Astrocyte (in vitro differentiated cells and primary cell): ENCODE results near the gene OLFML3. TPM values are rescaled to one million over a fixed set of nuclear protein-coding genes. Genes with fewer than 3 reads are reported as not detected.

Experiments used
- DNase-seq: peaks from one replicate; pipeline ENCODE4 v3.0.0-alpha.2; 2010; ENCODE audit warnings: low read depth
- FAIRE-seq: peaks from 2 replicates; lab custom pipeline; 2011; peaks lifted over from hg19 to GRCh38; lab: Jason Lieb, UNC
- H2AFZ ChIP-seq: 2 replicates; pipeline ENCODE4 v1.6.0; 2012; ENCODE audit warnings: low read depth, low read length, inconsistent platforms
- H3K27ac ChIP-seq: 2 replicates; pipeline ENCODE4 v1.5.1; 2011; ENCODE audit warnings: low read depth, low read length, inconsistent platforms
- H3K27me3 ChIP-seq: 2 replicates; pipeline ENCODE4 v1.6.0; 2011; ENCODE audit warnings: low read length, inconsistent platforms; ENCODE audit not compliant: insufficient read depth
- H3K36me3 ChIP-seq: 2 replicates; pipeline ENCODE4 v1.5.1; 2011; ENCODE audit warnings: low read length, inconsistent platforms; ENCODE audit not compliant: insufficient read depth
- H3K4me1 ChIP-seq: 2 replicates; pipeline ENCODE4 v1.5.1; 2011; ENCODE audit warnings: low read length, inconsistent platforms; ENCODE audit not compliant: insufficient read depth
- H3K4me2 ChIP-seq: 2 replicates; pipeline ENCODE4 v1.6.0; 2012; ENCODE audit warnings: low read length, inconsistent platforms
- H3K4me3 ChIP-seq: 2 replicates; pipeline ENCODE4 v1.5.1; 2011; ENCODE audit warnings: low read depth, mild to moderate bottlenecking, low read length, inconsistent platforms; ENCODE audit not compliant: insufficient read depth
- H3K79me2 ChIP-seq: 2 replicates; pipeline ENCODE4 v1.6.0; 2012; ENCODE audit warnings: mild to moderate bottlenecking, low read length, inconsistent platforms; ENCODE audit not compliant: insufficient read depth
- H3K9ac ChIP-seq: 2 replicates; pipeline ENCODE4 v1.6.0; 2012; ENCODE audit warnings: mild to moderate bottlenecking, low read length, inconsistent platforms
- H3K9me3 ChIP-seq: 2 replicates; pipeline ENCODE4 v1.5.1; 2012; ENCODE audit warnings: low read depth, mild to moderate bottlenecking, low read length, inconsistent platforms; ENCODE audit not compliant: insufficient read depth
- H4K20me1 ChIP-seq: 2 replicates; pipeline ENCODE4 v1.6.0; 2012; ENCODE audit warnings: low read length, inconsistent platforms; ENCODE audit not compliant: insufficient read depth
- H3K27ac Mint-ChIP-seq: one replicate; pipeline ENCODE4 v1.8.0; 2021; ENCODE audit warnings: mild to moderate bottlenecking, mixed read lengths; ENCODE audit not compliant: unreplicated experiment
- H3K27me3 Mint-ChIP-seq: one replicate; pipeline ENCODE4 v1.8.0; 2021; ENCODE audit warnings: low read depth, mixed read lengths; ENCODE audit not compliant: unreplicated experiment
- H3K36me3 Mint-ChIP-seq: one replicate; pipeline ENCODE4 v1.8.0; 2021; ENCODE audit warnings: low read depth, mixed read lengths; ENCODE audit not compliant: unreplicated experiment
- H3K4me1 Mint-ChIP-seq: one replicate; pipeline ENCODE4 v1.8.0; 2021; ENCODE audit warnings: low read depth, mixed read lengths; ENCODE audit not compliant: unreplicated experiment
- H3K4me3 Mint-ChIP-seq: one replicate; pipeline ENCODE4 v1.8.0; 2021; ENCODE audit warnings: mild to moderate bottlenecking, moderate library complexity, mixed read lengths; ENCODE audit not compliant: unreplicated experiment
- H3K9me3 Mint-ChIP-seq: one replicate; pipeline ENCODE4 v1.8.0; 2021; ENCODE audit warnings: mild to moderate bottlenecking, mixed read lengths; ENCODE audit not compliant: unreplicated experiment
- CTCF ChIP-seq: IDR thresholded peaks from 2 replicates; pipeline ENCODE4 v1.5.1; 2011; ENCODE audit warnings: low read depth, mild to moderate bottlenecking, inconsistent platforms, low read length, moderate library complexity; ENCODE audit not compliant: insufficient read depth
- EZH2 ChIP-seq: IDR thresholded peaks from 2 replicates; pipeline ENCODE4 v1.6.1; 2012; ENCODE audit warnings: mild to moderate bottlenecking, low read length, inconsistent platforms; ENCODE audit not compliant: insufficient read depth
- total RNA-seq: library from RNA; stranded (reverse); gene quantifications from 2 replicates; pipeline ENCODE4 v1.2.1, GENCODE V29; 2021

Gene OLFML3
- total RNA-seq, 1 donor from 2014 or later, result 26.7 TPM

GRCh38 chr1:113945329-113945728 is 33.9 kb upstream of the OLFML3 start:
- peaks cover 12% of the 10 kb centered on the region for H3K36me3 Mint-ChIP-seq
- Histone ChIP-seq H3K9ac (no peak overlapping the region), H3K4me1 (peaks cover 4% of the 10 kb centered on the region), H4K20me1 (peaks cover 70% of the 10 kb centered on the region), H3K27me3 (no peaks in the 10 kb centered on the region), H3K4me3 (no peak overlapping the region), H3K27ac (no peak overlapping the region), H2AFZ (no peak overlapping the region), H3K36me3 (peaks cover 10% of the 10 kb centered on the region), H3K79me2 (peaks cover 82% of the 10 kb centered on the region), H3K9me3 (no peaks in the 10 kb centered on the region), H3K4me2 (no peak overlapping the region)
- FAIRE-seq (no peak), DNase-seq (no peak)
- H3K4me3 Mint-ChIP-seq, result no peak overlapping the region
- peaks cover 11% of the 10 kb centered on the region for H3K4me1 Mint-ChIP-seq
- H3K9me3 Mint-ChIP-seq, result peaks cover 3% of the 10 kb centered on the region
- no peak overlapping the region for H3K27ac Mint-ChIP-seq
- TF ChIP-seq EZH2, result no peak
- no peak for TF ChIP-seq CTCF
- no peaks in the 10 kb centered on the region for H3K27me3 Mint-ChIP-seq

GRCh38 chr1:113946112-113946511 is 33.2 kb upstream of the OLFML3 start:
- no peaks in the 10 kb centered on the region for H3K27me3 ChIP-seq
- no peak overlapping the region for H3K4me2 ChIP-seq
- no peak overlapping the region for H3K4me3 Mint-ChIP-seq
- H4K20me1 ChIP-seq, result peaks cover 65% of the 10 kb centered on the region
- no peak overlapping the region for H2AFZ ChIP-seq
- H3K4me1 Mint-ChIP-seq, result peaks cover 11% of the 10 kb centered on the region
- peaks cover 3% of the 10 kb centered on the region for H3K36me3 ChIP-seq
- no peak overlapping the region for H3K27ac Mint-ChIP-seq
- H3K4me3 ChIP-seq, result no peak overlapping the region
- no peaks in the 10 kb centered on the region for H3K27me3 Mint-ChIP-seq
- no peak overlapping the region for H3K27ac ChIP-seq
- no peak overlapping the region for H3K9ac ChIP-seq
- no peak for DNase-seq
- H3K4me1 ChIP-seq, result peaks cover 4% of the 10 kb centered on the region
- no peak for FAIRE-seq
- H3K36me3 Mint-ChIP-seq, result peaks cover 5% of the 10 kb centered on the region
- peaks cover 78% of the 10 kb centered on the region for H3K79me2 ChIP-seq
- peaks cover 3% of the 10 kb centered on the region for H3K9me3 Mint-ChIP-seq
- H3K9me3 ChIP-seq, result no peaks in the 10 kb centered on the region
- TF ChIP-seq EZH2 (no peak), CTCF (no peak)

- FAIRE-seq, result no peak
- no peaks in the 10 kb centered on the region for H3K27me3 ChIP-seq
- no peaks in the 10 kb centered on the region for H3K9me3 ChIP-seq
- peaks cover 4% of the 10 kb centered on the region for H3K4me1 ChIP-seq
- no peak overlapping the region for H3K4me3 ChIP-seq
- H2AFZ ChIP-seq, result no peak overlapping the region
- Mint-ChIP-seq H3K36me3 (peaks cover 5% of the 10 kb centered on the region), H3K27me3 (no peaks in the 10 kb centered on the region), H3K4me3 (no peak overlapping the region), H3K9me3 (peaks cover 3% of the 10 kb centered on the region), H3K27ac (no peak overlapping the region), H3K4me1 (peaks cover 11% of the 10 kb centered on the region)
- no peaks in the 10 kb centered on the region for H3K36me3 ChIP-seq
- TF ChIP-seq EZH2 (no peak), CTCF (no peak)
- H3K79me2 ChIP-seq, result peaks cover 81% of the 10 kb centered on the region
- H4K20me1 ChIP-seq, result peaks cover 65% of the 10 kb centered on the region
- no peak overlapping the region for H3K9ac ChIP-seq
- H3K27ac ChIP-seq, result no peak overlapping the region
- DNase-seq, result peak; percentile 20
- H3K4me2 ChIP-seq, result peak overlapping the region; percentile 8
Observed at GRCh38 chr1:113946678-113947387, 32.4 kb upstream of the OLFML3 start.
